ENCODE data around the gene SLC19A1.

The SLC19A1 gene

GRCh38 chr21:45450423-45451090 is 91.7 kb downstream of the SLC19A1 start:
- no peak for DNase-seq

DNA sequence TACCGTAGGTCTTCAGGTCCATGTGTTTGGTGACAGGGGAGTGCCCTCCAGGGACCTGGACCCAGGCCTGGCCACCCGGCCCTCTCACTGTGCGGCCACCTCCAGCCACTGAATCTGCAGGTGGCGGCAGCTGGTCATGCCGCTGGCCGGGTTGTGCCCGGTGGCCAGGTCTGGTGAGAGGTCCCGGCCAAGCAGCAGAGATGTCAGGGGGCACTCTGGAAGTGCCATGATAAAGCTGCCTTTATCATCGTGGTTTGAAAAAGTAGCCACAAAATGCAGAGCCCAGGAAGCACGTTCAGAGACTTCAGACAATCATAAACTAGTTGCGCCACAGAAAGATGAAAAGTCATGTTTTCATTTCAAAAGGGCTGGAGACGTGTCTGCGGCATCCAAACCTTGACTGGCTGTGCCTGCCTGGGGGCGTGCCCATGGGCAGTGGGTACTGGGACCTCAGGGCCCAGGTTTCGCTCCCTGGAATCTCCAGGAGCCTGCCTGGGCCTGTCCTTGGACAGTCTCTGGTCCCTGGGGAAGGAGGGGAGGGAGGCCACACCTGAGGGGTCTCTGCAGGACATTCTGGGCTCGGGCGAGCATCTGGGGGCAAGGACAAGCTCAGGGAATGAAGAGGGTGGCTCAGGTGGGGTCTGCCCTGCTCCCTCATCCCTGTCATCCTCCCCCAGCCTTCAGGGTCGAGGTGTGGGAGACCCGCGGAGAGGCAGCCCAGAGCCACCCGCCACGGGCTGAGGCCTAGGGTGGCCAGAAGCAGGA is 92.4 kb downstream of the SLC19A1 start:
- no peak for DNase-seq

DNA sequence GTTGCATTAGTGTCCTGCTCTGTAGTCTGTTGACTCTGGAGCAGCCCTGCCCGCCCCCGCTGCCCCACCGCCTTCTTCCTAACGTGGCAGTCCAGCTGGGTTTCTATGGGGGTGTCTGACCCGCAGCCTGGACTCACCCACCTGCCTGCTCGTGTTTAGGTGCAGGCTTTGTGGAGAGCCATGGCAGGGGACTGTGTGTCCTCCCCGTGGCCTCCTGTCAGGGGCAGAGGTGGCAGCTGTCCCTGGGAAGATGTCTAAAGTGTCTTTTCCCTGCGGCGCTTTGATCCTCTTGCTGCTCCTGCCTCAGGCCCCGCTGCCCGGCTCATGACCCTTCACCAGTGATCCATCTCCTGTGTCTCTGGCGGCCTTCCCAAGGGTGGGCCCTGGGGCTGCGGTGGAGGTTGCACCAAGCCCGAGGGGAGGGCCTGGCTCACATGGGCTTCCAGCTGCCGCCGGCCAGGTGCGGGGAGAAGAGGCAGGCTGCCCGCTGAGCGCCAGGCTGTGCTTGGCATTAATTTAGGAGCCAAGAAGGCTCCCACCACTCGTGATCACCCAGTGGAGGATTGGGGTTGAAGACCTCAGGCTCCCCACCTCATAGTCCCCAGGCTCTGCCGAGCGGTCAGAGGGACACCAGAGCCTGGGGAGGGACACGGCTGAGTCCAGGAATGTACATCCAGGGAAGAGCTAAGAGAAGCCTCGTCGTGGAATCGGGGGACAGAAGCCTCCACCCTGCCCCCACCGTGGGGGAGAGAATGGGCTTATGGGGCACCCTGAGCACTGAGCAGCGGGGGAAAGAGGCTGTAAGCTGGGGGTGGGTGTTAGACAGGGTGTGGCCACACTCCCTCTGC is 93.2 kb downstream of the SLC19A1 start:
- DNase-seq, result no peak

- no peak for DNase-seq
Measured at GRCh38 chr21:45448283-45448809, 93.9 kb downstream of the SLC19A1 start.

All from CD4-positive, alpha-beta T cell treated with Interleukin-6 for 4 hours (primary cell).